Measurements from ENCODE around the gene KIRREL3.

GRCh38 chr11:126585388-126585773, 415.2 kb downstream of the KIRREL3 start:
- TF ChIP-seq POLR2A (IDR thresholded peaks at IDR 0.05; ENCODE audit: low read depth, low read length), result no peak
- TF ChIP-seq, protein P1, sequence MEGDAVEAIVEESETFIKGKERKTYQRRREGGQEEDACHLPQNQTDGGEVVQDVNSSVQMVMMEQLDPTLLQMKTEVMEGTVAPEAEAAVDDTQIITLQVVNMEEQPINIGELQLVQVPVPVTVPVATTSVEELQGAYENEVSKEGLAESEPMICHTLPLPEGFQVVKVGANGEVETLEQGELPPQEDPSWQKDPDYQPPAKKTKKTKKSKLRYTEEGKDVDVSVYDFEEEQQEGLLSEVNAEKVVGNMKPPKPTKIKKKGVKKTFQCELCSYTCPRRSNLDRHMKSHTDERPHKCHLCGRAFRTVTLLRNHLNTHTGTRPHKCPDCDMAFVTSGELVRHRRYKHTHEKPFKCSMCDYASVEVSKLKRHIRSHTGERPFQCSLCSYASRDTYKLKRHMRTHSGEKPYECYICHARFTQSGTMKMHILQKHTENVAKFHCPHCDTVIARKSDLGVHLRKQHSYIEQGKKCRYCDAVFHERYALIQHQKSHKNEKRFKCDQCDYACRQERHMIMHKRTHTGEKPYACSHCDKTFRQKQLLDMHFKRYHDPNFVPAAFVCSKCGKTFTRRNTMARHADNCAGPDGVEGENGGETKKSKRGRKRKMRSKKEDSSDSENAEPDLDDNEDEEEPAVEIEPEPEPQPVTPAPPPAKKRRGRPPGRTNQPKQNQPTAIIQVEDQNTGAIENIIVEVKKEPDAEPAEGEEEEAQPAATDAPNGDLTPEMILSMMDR (IDR thresholded peaks at IDR 0.05; ENCODE audit: extremely low read depth in 1 of 2, insufficient read depth in 1 of 2, low read depth in 1 of 2, low read length in 2 of 2), result no peak
- no peak for TF ChIP-seq GATA2 (IDR thresholded peaks at IDR 0.05; ENCODE audit: insufficient read depth, insufficient read length, low read depth, low read length)
- TF ChIP-seq EZH2 (IDR thresholded peaks at IDR 0.05; ENCODE audit: borderline replicate concordance, low read depth, low read length, severe bottlenecking), result no peak

All from endothelial cell of umbilical vein (primary cell).